Vagina (tissue), 2 donors: ENCODE data around the gene CNTNAP4.

Experiments used
- CTCF ChIP-seq, 3 experiments: fragments of 450-650 bp in 2 of 3; fragments of 200-600 bp in 1 of 3; sonication (generic) in 1 of 3; IDR thresholded peaks; one replicate each; pipeline ENCODE4 v1.5.1; 2017 to 2019; ENCODE audit warnings: antibody characterized with exemption in 3 of 3, mild to moderate bottlenecking in 2 of 3, moderate library complexity in 2 of 3
- POLR2A ChIP-seq, 2 donors: fragments of 450-650 bp; IDR thresholded peaks; one replicate each; pipeline ENCODE4 v1.6.1; 2017; ENCODE audit warnings: antibody characterized with exemption in 2 of 2, mild to moderate bottlenecking in 2 of 2, moderate library complexity in 2 of 2
- POLR2AphosphoS5 ChIP-seq, 2 donors: sonication (generic); formaldehyde crosslinking; IDR thresholded peaks; one replicate each; pipeline ENCODE4 v1.9.0; 2017; ENCODE audit warnings: antibody characterized with exemption in 2 of 2, mild to moderate bottlenecking in 2 of 2, low read depth in 1 of 2; ENCODE audit not compliant: insufficient read depth in 1 of 2

GRCh38 chr16:76428858-76429257, 151.7 kb downstream of the CNTNAP4 start:
- TF ChIP-seq CTCF (IDR thresholded peaks at IDR 0.05) (no peak), POLR2A (IDR thresholded peaks at IDR 0.05) (no peak), POLR2AphosphoS5 (IDR thresholded peaks at IDR 0.05; ENCODE audit: insufficient read depth in 1 of 2, low read depth in 1 of 2) (no peak)
